ENCODE measurements around the gene TPSB2. TPM values are rescaled to one million over a fixed set of nuclear protein-coding genes. Genes with fewer than 3 reads are reported as not detected.

Gene TPSB2
- total and polyA plus RNA-seq, 2 donors (not counting 1 experiment from before 2014, with no cell fraction given) = not detected

GRCh38 chr16:1224558-1224957 is 5.4 kb downstream of the TPSB2 start:
- Histone ChIP-seq H3K4me3 (replicated peaks in 1 of 4; ENCODE audit: control extremely low read depth in 1 of 4, insufficient read depth in 1 of 4, low read depth in 3 of 4, low read length in 4 of 4) (no peak overlapping the region), H3K4me2 (ENCODE audit: extremely low read depth, insufficient read depth, low read length) (no peak overlapping the region), H3K27me3 (ENCODE audit: control insufficient read depth, insufficient read depth, low read length) (no peaks in the 10 kb centered on the region), H3K9me3 (ENCODE audit: control insufficient read depth, insufficient read depth, low read depth, low read length) (no peaks in the 10 kb centered on the region), H2AFZ (ENCODE audit: low read length) (no peak overlapping the region), H3K27ac (ENCODE audit: insufficient read depth, low read length) (no peak overlapping the region), H4K20me1 (ENCODE audit: control insufficient read depth, extremely low read depth, insufficient read depth, low read length) (no peaks in the 10 kb centered on the region), H3K9ac (ENCODE audit: insufficient read depth, low read length) (no peak overlapping the region), H3K79me2 (ENCODE audit: control insufficient read depth, insufficient read depth, low read length) (no peaks in the 10 kb centered on the region), H3K4me1 (ENCODE audit: control insufficient read depth, extremely low read depth, insufficient read depth, low read length) (no peaks in the 10 kb centered on the region), H3K36me3 (ENCODE audit: control insufficient read depth, insufficient read depth, low read length) (no peaks in the 10 kb centered on the region)
- TF ChIP-seq EZH2 (IDR thresholded peaks at IDR 0.05; ENCODE audit: low read length, missing control alignments) (no peak), CTCF (conservative IDR thresholded peaks at IDR 0.05 in 1 of 2, IDR thresholded peaks at IDR 0.05 in 1 of 2; ENCODE audit: low read depth in 1 of 2, low read length in 2 of 2) (no peak)
- no peak for DNase-seq (ENCODE audit: low read depth in 2 of 2)

GRCh38 chr16:1223355-1224214 is 6.4 kb downstream of the TPSB2 start:
- DNase-seq (ENCODE audit: low read depth in 2 of 2) = no peak
- Histone ChIP-seq H3K4me3 (replicated peaks in 1 of 4; ENCODE audit: control extremely low read depth in 1 of 4, insufficient read depth in 1 of 4, low read depth in 3 of 4, low read length in 4 of 4) (no peak overlapping the region), H4K20me1 (ENCODE audit: control insufficient read depth, extremely low read depth, insufficient read depth, low read length) (no peaks in the 10 kb centered on the region), H2AFZ (ENCODE audit: low read length) (no peak overlapping the region), H3K79me2 (ENCODE audit: control insufficient read depth, insufficient read depth, low read length) (no peaks in the 10 kb centered on the region), H3K9ac (ENCODE audit: insufficient read depth, low read length) (no peak overlapping the region), H3K27me3 (ENCODE audit: control insufficient read depth, insufficient read depth, low read length) (no peaks in the 10 kb centered on the region), H3K4me2 (ENCODE audit: extremely low read depth, insufficient read depth, low read length) (no peak overlapping the region), H3K36me3 (ENCODE audit: control insufficient read depth, insufficient read depth, low read length) (no peaks in the 10 kb centered on the region), H3K4me1 (ENCODE audit: control insufficient read depth, extremely low read depth, insufficient read depth, low read length) (no peaks in the 10 kb centered on the region), H3K9me3 (ENCODE audit: control insufficient read depth, insufficient read depth, low read depth, low read length) (no peaks in the 10 kb centered on the region), H3K27ac (ENCODE audit: insufficient read depth, low read length) (no peak overlapping the region)
- no peak for TF ChIP-seq EZH2 (IDR thresholded peaks at IDR 0.05; ENCODE audit: low read length, missing control alignments)
- no peak for TF ChIP-seq CTCF (conservative IDR thresholded peaks at IDR 0.05 in 1 of 2, IDR thresholded peaks at IDR 0.05 in 1 of 2; ENCODE audit: low read depth in 1 of 2, low read length in 2 of 2)

- no peak overlapping the region for H3K27ac ChIP-seq (ENCODE audit: insufficient read depth, low read length)
- H4K20me1 ChIP-seq (ENCODE audit: control insufficient read depth, extremely low read depth, insufficient read depth, low read length) = no peaks in the 10 kb centered on the region
- DNase-seq (ENCODE audit: low read depth in 2 of 2) = no peak
- no peaks in the 10 kb centered on the region for H3K36me3 ChIP-seq (ENCODE audit: control insufficient read depth, insufficient read depth, low read length)
- no peaks in the 10 kb centered on the region for H3K9me3 ChIP-seq (ENCODE audit: control insufficient read depth, insufficient read depth, low read depth, low read length)
- TF ChIP-seq CTCF (conservative IDR thresholded peaks at IDR 0.05 in 1 of 2, IDR thresholded peaks at IDR 0.05 in 1 of 2; ENCODE audit: low read depth in 1 of 2, low read length in 2 of 2) = no peak
- TF ChIP-seq EZH2 (IDR thresholded peaks at IDR 0.05; ENCODE audit: low read length, missing control alignments) = no peak
- no peaks in the 10 kb centered on the region for H3K4me1 ChIP-seq (ENCODE audit: control insufficient read depth, extremely low read depth, insufficient read depth, low read length)
- no peaks in the 10 kb centered on the region for H3K27me3 ChIP-seq (ENCODE audit: control insufficient read depth, insufficient read depth, low read length)
- no peak overlapping the region for H2AFZ ChIP-seq (ENCODE audit: low read length)
- H3K4me3 ChIP-seq (replicated peaks in 1 of 4; ENCODE audit: control extremely low read depth in 1 of 4, insufficient read depth in 1 of 4, low read depth in 3 of 4, low read length in 4 of 4) = no peak overlapping the region
- H3K4me2 ChIP-seq (ENCODE audit: extremely low read depth, insufficient read depth, low read length) = no peak overlapping the region
- no peak overlapping the region for H3K9ac ChIP-seq (ENCODE audit: insufficient read depth, low read length)
- H3K79me2 ChIP-seq (ENCODE audit: control insufficient read depth, insufficient read depth, low read length) = no peaks in the 10 kb centered on the region
Measured at GRCh38 chr16:1222553-1223354, 7.2 kb downstream of the TPSB2 start.

Data from fibroblast of lung (primary cell).